D721Med (cell line): ENCODE data around the gene ZBTB7B.

Source experiments
- DNase-seq: peaks from one replicate; pipeline ENCODE4 v3.0.0; 2011; ENCODE audit warnings: low spot score; ENCODE audit not compliant: insufficient read length
- FAIRE-seq: peaks from 2 replicates; lab custom pipeline; 2011; peaks lifted over from hg19 to GRCh38; lab: Jason Lieb, UNC
- TF ChIP-seq, protein P1 (sequence below): IDR thresholded peaks from 2 replicates; pipeline ENCODE4 v1.5.1; 2012; ENCODE audit warnings: mild to moderate bottlenecking, control low read depth; ENCODE audit not compliant: insufficient read depth; ENCODE audit errors: missing control alignments

Gene ZBTB7B

DNA sequence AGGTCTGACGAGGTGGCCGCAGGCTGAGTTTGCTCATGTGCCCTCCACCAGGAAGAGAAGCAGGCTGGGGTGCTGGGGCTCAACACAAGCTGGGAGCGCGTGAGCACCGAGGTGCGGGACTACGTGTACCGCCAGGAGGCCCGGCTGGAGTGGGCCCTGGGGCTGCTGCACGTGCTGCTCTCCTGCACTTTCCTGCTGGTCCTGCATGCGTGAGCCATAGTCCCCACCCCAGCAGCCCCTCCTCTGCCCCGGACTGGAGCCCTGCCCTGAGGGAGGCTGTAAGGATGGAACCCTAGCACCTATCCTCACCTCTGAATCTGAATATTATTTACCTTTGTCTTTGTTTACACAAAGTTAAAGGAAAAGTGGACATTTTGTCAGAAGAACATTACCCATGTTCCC is 40.7 kb downstream of the ZBTB7B start:
- DNase-seq (no peak), FAIRE-seq (no peak)
- TF ChIP-seq, protein P1, sequence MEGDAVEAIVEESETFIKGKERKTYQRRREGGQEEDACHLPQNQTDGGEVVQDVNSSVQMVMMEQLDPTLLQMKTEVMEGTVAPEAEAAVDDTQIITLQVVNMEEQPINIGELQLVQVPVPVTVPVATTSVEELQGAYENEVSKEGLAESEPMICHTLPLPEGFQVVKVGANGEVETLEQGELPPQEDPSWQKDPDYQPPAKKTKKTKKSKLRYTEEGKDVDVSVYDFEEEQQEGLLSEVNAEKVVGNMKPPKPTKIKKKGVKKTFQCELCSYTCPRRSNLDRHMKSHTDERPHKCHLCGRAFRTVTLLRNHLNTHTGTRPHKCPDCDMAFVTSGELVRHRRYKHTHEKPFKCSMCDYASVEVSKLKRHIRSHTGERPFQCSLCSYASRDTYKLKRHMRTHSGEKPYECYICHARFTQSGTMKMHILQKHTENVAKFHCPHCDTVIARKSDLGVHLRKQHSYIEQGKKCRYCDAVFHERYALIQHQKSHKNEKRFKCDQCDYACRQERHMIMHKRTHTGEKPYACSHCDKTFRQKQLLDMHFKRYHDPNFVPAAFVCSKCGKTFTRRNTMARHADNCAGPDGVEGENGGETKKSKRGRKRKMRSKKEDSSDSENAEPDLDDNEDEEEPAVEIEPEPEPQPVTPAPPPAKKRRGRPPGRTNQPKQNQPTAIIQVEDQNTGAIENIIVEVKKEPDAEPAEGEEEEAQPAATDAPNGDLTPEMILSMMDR, result no peak

DNA sequence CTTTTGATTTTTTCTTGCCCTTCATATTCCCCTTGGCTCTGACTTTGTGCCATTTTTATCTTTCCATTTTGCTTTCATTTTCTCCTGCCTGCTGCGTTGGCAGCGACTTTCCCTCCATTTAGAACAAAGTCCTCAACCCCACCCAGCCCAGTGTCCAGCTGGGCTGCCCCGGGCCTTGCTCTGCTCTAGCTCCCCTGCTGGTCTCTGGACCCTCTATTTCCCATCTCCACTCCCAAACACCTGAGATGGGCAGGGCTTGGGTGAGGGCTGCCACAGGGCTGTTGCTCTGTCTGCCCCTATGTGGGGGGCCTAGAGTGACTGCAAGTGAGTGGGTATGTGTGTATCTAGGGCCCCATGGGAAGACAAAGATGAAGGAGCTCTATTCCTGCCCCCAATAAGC is 41.2 kb downstream of the ZBTB7B start:
- TF ChIP-seq, protein P1, result no peak
- no peak for FAIRE-seq

DNA sequence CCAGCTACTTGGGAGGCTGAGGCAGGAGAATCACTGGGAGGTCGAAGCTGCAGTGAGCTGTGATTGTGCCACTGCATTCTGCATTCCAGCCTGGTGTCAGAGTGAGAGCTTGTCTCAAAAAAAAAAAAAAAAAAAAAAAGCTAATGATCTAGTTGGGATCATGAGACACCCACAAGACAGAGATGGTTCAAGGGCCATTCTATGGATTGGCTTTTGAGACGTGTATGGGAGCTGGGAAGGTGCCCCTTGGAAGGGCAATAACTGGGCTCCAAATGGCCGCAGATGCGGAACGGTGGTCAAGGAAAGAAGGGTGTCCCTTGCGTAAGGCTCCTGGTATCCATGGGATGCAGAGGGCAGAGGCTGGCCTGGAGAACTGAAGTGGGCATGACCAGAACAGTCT is 41.8 kb downstream of the ZBTB7B start:
- no peak for FAIRE-seq
- DNase-seq, result no peak
- TF ChIP-seq, protein P1, result no peak

More for the DNA sequence above, 41.2 kb downstream of the ZBTB7B start:
- DNase-seq, result no peak

DNA sequence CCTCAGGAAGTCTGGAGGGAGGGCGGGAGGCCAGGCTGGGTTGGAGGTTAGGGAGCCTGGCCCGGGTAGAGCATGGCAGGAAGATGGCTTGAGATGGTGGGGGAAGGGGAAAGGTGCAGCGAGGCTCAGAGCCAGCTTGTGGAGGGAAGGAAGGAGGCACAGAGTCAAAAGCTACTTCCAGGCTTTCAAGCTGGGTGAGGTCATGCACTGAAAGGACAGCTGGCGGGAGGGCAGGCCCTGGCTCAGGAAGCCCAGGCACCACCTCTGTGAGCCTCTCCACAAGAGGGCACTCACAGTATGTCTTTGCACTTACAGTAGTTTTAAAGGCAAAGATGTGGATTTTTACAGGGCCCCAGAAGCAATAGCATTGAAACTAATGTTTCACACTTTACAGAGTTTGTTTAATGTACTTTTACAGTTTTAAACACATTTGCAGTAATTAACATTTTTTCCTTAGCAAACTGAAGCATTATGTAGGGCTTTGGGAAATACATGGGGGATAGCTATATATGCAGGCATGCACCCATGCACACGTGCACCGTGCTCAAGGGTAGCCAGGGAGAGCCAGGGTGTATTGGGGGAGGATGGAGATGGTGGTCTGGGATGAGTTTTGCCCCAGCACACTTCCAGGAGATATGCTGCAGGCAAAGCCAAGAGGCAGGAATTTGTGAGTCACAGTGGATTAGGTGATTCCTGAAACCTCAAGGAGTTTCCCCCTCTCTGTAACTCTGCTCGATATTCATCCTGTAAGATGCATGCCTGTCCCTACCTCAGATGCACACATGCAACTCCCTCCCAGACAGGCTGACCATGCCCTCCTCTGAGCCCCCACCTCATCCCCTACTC is 42.4 kb downstream of the ZBTB7B start:
- DNase-seq, result peak; percentile 85
- TF ChIP-seq, protein P1, result peak; percentile 85
- peak; percentile 25 for FAIRE-seq

DNA sequence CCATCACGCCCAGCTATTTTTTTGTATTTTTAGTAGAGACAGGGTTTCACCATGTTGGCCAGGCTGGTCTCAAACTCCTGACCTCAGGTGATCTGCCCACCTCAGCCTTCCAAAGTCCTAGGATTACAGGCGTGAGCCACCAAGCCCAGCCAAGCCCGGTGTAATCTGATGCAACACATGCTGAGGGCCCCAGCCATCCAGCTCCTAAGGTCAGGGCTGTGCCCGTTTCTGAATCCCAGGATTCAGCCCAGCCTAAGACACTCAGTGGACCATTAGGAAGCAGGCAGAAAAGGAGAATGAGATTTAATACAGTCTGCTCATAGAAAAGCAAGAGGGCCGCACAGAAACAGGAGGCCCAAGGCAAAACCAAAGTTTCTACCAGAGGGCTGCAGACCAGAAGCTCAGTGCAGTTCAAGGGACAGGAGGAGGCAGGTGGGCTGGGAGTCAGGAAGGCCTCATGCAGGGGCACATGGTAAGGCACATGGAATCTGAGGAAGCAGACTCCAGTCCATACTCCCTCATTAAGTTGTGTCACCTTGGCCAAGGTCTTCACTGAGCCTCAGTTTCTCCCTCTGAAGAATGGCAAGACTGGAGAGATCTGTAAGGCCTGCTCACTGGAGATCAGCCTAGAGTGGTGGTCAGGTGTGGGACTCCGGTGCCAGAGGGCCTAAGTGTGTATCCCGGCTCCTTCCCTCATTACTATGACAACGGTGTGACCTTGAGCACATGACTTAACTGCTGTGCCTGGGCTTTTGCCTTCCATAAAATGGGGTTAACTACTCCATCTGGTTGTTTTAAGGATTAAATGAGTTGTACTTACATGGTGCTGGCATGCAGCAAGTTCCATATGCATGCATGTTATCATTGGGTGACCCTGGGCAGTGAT is 46.1 kb downstream of the ZBTB7B start:
- DNase-seq, result no peak
- TF ChIP-seq, protein P1, result no peak
- FAIRE-seq, result no peak

DNA sequence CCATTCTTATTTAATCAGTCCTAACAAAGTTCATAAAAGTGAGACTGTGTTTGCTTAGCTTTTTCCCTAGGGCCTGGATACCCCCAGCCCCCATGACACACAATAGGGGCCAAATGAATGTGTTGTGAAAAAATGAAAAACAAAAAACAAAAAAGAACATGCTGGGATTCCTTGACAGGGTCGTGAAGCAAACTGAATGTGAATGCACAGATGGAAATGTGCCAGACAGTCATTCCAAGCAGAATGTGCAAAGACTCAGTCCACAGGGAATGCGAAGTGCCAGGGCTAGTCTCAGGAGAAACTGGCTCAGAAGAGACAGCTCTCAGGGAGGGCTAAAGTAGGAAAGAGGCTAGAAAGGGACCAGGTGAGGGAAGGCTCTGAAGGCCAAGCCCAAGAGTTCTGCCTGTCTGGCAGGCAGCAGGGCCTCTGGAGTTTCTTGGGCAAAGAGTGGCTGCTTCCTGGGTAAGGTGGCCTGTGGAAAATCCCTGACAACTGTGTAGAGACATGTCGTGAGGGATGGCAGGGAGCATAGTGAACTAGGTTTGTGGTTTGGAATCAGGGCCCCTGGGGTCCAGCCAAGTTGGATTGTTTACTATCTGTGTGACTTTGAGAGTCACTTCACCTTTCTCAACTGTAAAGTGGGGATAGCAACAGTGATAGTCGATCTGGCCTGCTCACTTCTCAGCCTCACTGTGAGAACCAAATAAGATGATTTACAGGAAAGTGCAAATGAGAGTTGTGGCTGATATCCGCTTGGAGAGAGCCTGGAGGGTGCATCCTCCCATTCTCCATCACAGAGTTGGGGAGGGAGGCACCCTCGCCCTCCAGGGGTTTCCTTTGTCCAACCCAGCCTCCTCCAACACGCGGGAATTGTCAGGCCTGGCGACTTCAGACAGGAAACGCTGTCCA is 47.3 kb downstream of the ZBTB7B start:
- no peak for DNase-seq
- FAIRE-seq, result no peak
- TF ChIP-seq, protein P1, result no peak
